DMS114 treated with DMSO at 0.1 percent for 48 hours (cell line): ENCODE results near the gene NOXA1.

Experiments used
- DNase-seq: peaks from one replicate; lab custom pipeline; 2025; ENCODE audit not compliant: unreplicated experiment; lab: John Stamatoyannopoulos, UW

NOXA1 gene

DNA sequence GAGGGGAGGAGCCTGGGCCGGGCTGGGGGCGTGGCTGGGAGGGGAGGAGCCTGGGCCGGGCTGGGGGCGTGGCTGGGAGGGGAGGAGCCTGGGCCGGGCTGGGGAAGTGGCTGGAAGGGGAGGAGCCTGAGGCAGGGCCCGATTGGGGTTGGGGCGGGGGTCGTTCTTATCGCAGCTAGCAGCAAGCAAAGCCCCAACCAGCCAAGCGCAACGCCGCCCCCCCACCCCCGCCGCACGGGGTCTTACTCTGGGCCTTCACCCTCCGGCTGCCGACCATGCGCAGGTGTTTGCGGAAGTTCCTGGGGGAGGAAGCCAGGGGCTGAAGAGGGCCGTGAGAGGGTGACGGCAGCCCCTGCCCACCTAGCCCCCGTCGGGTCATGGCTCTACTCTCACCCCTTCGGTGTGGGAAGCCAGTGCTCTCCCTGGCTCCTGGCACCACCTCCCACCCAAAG is 31.0 kb downstream of the NOXA1 start:
- DNase-seq, result no peak

DNA sequence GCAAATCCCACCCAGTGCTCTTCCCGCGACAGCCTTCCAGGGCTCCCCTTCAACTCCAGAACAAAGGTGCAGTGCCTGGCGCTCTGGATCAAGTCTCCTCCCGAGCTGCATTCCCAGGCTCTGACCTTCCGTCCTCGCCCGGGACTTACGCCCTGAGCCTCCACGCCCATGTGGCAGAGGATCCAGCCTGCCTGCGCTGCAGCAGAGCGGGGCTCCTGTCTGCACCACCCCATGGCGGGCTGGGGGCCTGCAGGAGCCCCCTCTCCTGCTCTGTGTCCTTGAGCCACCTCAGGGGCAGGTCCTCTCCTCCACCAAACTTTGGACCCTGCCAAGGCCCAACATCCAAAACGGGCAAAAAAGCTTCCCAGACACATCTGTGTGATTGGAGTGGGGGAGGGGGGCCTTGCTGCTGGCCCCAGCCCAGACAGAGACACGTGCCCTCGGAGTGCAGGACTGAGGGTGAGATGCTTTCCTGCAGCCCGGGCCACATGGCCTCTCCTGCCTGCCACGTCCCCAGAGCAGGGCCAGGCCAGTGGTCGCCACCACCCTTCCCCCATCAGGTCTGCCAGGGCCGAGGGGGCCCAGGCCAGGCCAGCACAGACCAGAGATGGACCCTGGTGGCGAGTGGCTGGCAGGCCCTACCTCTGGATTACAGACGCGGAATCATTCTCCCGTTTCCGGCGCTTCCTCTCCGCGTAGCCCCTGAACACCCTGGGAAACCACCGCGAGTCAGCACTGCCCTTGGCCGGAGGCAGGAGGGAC is 31.6 kb downstream of the NOXA1 start:
- DNase-seq, result no peak

GRCh38 chr9:137455359-137455991 is 32.3 kb downstream of the NOXA1 start:
- DNase-seq, result no peak

- DNase-seq, result no peak
Measured at GRCh38 chr9:137456061-137456863, 33.1 kb downstream of the NOXA1 start.

DNA sequence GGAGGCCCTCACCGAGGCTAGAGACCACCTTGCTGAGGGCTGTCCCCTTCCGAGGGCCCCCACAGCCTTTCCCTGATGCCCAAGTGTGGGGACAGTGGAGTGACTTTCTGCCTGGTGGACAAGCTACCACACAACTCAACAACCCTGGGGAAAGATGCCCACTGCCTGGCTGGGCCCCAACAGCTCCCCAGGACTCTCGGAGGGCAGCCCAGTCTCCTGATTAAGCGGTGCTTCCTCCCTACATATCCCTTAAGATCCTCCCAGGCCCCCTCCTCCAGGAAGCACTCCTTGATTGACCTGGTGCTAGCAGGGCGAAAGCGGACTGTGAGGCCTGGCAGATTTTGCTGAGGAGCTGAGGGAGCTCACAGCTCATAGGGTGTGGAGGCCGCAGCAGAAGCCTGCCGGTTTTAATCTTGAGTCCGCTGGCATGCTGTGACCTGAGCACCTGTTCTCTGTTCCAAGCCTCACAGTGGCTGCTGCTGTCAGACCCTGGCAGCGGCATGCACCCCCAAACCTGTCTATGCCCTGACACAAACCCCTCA is 33.7 kb downstream of the NOXA1 start:
- no peak for DNase-seq

DNA sequence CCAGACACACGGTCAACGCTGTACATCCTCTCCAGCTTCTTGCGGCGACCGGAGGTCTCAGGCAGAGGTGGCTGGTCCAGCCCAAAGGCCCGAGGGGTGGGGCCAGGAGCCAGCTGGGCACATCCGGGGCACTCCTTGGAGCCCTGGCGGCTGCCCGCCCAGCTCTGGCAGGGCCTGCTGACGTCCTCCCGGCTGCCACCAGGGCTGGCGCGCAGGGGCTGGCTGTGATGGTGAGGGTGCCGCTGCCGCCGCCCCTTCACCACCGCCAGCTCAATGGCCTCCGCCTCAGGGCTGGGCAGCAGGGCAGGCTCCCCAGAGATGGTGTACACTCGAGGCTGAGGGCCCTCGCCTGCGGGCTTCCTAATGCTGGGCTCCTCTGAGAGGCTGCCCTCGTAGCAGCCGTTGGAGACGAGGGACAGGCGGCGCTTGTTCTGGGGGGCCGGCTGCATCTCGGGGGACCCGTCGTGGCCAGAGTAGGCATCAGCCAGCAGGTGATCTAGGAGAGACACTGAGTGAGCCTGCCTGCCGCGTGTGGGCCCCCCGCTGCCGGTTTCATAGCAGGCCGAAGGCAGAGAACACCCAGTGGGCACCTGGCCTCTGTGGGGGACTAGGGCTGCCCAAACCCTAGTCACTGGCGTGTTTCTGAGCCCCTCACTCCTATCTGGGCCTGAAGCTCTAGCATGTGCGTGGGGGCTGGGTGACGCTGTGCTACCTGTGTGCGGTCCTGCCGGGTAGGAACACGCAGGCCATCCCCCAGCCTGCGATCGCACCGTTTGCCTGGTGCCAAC is 34.4 kb downstream of the NOXA1 start:
- DNase-seq, result no peak

GRCh38 chr9:137458194-137459151 is 35.3 kb downstream of the NOXA1 start:
- no peak for DNase-seq

- DNase-seq, result peak; percentile 66
Measured at GRCh38 chr9:137459152-137459600, 36.0 kb downstream of the NOXA1 start, which contains the start of gene NSMF. NSMF (minus strand) TSS chr9:137459334; CDS start chr9:137459102, 232 bp downstream.

- no peak for DNase-seq
Measured at GRCh38 chr9:137459601-137460362, 36.6 kb downstream of the NOXA1 start.

DNA sequence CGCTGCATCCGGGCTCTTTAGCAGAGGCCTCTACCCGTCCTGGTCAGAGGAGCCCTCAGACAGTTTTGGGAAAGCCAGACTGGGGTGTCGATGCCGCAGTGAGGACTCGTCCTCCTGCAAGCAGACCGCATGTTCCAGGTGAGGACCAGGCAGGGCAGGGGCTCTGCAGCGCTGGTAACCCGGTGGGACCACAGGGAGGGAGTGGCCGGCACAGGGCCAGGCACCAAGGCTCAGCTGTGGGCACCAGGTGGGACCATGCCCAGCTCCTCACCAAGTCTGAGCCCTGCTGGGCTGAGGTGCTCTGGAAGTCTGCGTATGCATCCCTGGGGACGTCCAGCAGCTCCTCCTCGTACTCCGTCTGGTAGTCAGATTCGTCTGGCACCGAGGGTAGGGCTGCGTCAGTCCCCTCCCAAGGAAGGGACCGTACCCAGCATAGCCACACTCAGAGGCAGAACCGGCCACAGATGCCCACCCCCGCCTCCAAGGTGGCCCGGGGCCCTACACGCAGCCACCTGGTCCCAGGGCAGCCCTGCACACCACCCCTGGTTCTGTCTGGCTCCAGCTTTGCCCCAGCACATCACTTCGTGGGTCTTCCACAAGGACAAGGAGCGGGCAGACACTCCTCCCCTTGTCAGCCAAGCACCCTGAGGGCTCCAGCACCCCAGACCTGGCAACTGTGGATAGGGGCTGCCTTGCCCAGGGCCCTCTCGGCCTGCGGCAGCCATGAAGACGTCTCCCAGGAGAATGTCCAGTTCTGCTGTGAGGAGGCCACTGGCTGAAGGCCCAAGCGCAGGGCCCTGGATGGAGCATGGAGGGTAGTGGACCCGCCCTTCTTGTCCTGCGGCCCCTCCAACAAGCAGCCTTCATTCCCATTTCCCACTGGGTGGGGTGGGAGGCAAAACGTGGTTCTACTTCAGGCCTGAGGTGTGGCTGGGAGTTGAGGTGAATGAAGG is 37.4 kb downstream of the NOXA1 start:
- DNase-seq, result no peak

DNA sequence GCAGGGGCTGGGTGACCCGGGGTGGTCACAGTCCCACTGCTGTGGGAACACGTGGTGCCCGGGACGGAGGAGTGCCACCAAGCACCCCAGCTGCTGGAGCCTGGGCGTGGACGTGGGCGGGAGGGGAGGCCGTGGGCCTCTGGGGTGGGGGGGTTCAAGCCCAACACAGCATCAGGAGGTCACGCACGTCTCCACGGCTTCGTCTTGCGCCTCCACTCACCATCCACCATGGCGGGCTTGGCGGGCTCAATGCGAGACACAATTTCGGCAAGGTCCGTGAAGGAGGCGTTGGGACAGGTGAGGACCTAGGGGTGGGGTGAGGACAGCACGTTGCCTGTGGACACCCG is 38.1 kb downstream of the NOXA1 start:
- no peak for DNase-seq

GRCh38 chr9:137461663-137462395 is 38.6 kb downstream of the NOXA1 start:
- no peak for DNase-seq

DNA sequence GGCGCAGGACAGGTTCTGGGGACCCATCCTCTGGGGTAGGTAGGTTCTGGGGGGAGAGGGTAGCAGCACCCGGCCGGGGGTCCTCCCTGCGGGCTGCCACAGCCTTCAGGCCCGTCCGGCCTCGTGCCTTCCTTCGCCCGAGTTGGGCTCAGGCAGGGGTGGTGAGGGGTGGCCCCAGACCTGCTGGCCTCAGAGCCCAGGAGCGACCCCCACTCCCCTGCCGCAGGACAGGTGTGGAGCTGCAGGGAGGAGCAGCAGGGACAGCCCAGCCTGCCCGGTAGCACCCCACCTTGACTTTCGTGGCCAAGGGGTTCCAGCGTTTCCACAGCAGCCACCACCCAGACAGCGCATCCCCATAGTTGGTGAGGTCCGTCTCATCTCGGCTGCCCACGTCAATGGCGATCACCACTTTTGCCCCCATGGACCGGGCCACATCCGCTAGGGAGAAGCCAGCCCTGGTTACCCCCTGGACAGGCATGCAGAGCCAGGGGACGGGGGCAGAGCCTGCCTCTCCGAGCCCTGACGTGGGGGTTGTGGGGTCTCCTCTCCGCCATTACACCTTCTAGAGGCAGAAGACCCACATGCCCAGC is 39.3 kb downstream of the NOXA1 start:
- no peak for DNase-seq

DNA sequence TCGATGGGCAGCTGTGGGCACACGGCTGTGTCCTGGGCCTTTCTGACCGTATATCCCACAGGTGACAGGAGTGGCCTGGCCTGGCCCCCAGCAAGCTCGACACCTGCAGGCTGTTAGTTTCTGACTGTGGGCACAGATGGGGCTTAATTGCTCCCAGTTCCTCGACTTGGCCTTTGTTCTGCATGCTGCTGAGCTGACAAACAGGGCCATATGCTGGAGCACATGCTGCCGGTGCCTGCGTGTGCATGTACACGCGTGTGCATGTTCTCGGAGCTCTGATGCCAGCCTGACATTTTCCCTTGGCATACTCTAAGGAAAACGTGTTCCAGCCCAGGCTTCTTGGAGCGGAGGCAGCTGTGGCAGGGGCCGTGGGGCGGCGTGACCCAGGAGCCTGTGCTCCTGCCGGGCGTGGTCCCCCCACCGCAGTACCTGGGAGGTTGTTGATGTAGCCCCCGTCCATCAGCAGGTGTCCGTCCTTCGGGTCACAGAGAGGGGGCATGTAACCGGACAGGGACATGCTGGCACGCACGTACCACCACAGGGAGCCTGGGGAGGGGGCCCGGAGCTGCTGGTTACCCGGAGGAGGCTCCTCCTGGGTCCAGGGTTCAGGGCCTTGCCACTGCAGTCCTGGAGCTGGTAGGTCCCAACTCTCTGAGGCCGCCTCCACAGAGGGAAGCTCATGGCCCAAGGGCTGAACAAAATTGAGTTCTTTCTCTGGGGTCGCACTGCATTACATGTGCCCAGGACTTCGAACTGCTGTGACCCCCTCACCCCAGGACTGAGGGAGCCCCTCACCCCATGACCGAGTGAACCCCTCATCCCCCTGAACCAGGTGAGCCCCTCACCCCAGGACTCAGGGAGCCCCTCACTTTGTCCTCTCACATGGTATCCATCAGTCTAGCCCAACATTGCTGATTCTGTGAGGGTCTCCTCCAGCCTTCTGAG is 40.1 kb downstream of the NOXA1 start:
- no peak for DNase-seq

DNA sequence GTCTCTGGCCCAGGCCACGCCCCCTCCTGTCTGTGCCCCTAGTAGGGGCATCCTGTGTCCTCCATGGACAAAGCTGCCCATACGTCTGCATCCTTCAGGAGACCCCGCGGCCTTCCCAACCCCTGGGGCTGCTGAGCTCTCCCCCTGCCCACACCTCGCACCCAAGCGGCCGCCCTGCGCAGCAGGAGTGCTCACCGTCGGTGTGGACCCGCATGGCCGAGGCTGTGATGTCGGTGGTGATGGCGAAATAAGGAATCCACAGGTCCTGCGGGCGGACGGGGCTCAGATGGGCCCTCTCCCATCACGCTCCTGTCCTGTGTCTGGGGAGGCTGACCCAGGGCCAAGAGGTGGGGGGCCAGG is 40.7 kb downstream of the NOXA1 start:
- DNase-seq, result no peak
